ENCODE data around the gene GMPR2.
"Not testable (repeated sequence)": the region's sequence is repeated elsewhere in the genome, so short reads cannot be mapped to it uniquely, and the experiment has no call there.

Gene GMPR2

DNA sequence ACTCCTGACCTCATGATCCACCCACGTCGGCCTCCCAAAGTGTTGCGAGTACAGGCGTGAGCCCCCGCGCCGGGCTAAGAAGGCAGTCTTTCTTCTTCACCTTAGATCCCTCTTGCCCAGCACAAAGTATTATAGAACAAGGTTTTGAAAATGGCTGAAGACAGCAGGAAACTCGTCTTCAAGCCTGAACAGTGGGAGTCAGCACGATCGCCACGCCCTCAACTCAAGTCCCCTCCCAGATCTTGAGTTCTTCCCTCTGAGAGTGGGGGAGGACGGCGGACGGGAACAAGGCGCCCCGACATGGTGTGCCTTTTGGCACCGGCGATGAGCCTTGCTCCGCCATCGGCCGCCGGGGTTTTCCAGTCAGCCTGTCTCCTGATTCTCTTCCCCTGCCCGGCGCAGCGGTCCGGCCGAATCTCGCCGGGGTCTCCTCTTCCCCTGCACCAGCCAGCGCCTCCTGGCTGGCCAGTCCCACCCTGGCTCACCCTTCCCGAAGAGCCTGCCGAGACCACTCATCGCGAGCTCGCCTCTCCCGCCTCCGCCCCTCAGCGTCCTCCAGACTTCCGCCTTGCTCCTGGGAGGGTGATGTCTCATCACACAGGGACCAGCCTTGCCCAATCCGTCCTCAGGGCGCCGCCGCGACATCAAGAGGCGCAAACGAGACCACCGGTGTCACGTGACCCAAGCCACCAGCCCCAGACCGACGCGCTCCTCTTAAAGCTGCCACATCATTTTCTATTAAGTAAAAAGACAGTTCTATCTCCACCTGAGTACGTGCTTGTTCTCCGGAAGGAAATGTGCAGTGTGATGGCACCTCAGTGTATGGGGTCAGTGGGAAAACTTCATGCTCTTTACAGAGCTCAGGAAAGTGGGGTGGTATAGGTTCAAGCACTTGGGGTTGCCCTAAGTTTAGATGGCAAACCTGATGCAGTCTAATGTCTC, 19.5 kb upstream of the GMPR2 start, which contains the start of gene CHMP4A:
Gene CHMP4A (minus strand): TSS at position 565 of the 942 bp plus-strand sequence. CDS start 49 bp downstream, at position 516.
- FAIRE-seq, result peak; percentile 96
- TF ChIP-seq POU2F2 (IDR thresholded peaks at IDR 0.05; ENCODE audit: low read depth, low read length), result peak; percentile 72; the same call in 1 of the 2 replicates
- TF ChIP-seq POLR2AphosphoS5 (IDR thresholded peaks at IDR 0.05; ENCODE audit: low read depth, low read length), result peak; percentile 97
- TF ChIP-seq POLR2A (IDR thresholded peaks at IDR 0.05; ENCODE audit: low read depth, low read length), result peak; percentile 95
- TF ChIP-seq TAF1 (IDR thresholded peaks at IDR 0.05; ENCODE audit: low read depth, low read length), result peak; percentile 68
- TF ChIP-seq SPI1 (IDR thresholded peaks at IDR 0.05; ENCODE audit: low read depth, low read length), result 0 out of 2 replicates have a peak, but pooled peaks have one; percentile 33
- TF ChIP-seq PAX5 (IDR thresholded peaks at IDR 0.05; ENCODE audit: insufficient read depth, low read length, severe bottlenecking), result no peak

GRCh38 chr14:24213866-24214662, 18.7 kb upstream of the GMPR2 start:
- DNase-seq (ENCODE audit: insufficient read length, low spot score), result no peak
- no peak for FAIRE-seq
- TF ChIP-seq TAF1 (IDR thresholded peaks at IDR 0.05; ENCODE audit: low read depth, low read length), result no peak
- TF ChIP-seq POU2F2 (IDR thresholded peaks at IDR 0.05; ENCODE audit: low read depth, low read length), result no peak
- no peak for TF ChIP-seq POLR2A (IDR thresholded peaks at IDR 0.05; ENCODE audit: low read depth, low read length)
- TF ChIP-seq POLR2AphosphoS5 (IDR thresholded peaks at IDR 0.05; ENCODE audit: low read depth, low read length), result no peak
- TF ChIP-seq SPI1 (IDR thresholded peaks at IDR 0.05; ENCODE audit: low read depth, low read length), result no peak
- TF ChIP-seq PAX5 (IDR thresholded peaks at IDR 0.05; ENCODE audit: insufficient read depth, low read length, severe bottlenecking), result no peak

More for the DNA sequence above, 19.5 kb upstream of the GMPR2 start, which contains the start of gene CHMP4A:
- DNase-seq (ENCODE audit: insufficient read length, low spot score), result peak; percentile 89

DNA sequence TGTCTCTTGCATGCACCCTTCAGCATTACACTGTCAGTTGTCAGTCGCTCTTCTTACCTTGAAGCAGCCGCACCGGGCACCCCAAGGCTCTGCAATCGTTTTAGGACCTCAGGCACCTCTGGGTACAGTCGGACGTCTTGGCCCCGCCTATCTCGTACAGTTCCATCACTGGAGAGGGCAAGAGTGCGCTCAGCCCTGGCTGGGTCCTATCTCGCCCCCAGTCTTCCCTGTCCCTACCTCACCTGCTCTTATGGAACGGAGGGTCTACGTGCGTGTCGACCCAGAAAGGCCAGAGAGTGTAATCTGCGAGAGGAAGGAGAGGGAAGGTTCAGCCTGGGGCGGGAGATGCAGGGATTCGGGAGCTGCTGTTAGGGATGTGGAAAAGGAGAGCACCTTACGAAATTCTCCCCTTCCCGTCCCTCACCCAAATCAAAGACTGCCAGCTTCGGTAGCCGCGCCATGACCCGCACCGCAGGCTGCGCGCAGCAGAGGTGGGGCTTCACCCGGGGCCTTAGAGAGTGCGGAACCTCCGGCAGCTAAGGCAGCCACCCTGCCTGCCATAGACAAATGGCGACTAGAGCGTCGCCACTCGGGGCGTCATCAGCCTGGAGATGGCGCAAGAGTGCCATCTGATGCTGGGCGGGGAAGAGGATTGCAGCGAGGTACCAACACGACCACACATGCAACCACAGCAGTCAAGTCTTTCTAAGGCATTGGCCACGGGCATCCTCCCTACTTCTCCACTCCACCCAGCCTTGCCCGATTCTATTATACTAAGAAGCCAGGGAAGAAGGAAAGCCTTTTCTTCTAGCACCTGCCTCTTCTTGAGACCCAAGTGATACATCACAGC, 17.0 kb upstream of the GMPR2 start, which contains the start of gene MDP1:
Gene MDP1 (minus strand): TSS at position 572 of the 850 bp plus-strand sequence. CDS start 111 bp downstream, at position 461.
- no peak for TF ChIP-seq PAX5 (IDR thresholded peaks at IDR 0.05; ENCODE audit: insufficient read depth, low read length, severe bottlenecking)
- peak; percentile 42; the same call in 1 of the 2 replicates for TF ChIP-seq POU2F2 (IDR thresholded peaks at IDR 0.05; ENCODE audit: low read depth, low read length)
- TF ChIP-seq SPI1 (IDR thresholded peaks at IDR 0.05; ENCODE audit: low read depth, low read length), result peak; percentile 27; the same call in 1 of the 2 replicates
- peak; percentile 78 for TF ChIP-seq POLR2A (IDR thresholded peaks at IDR 0.05; ENCODE audit: low read depth, low read length)
- peak; percentile 82; the same call in 1 of the 2 replicates for TF ChIP-seq POLR2AphosphoS5 (IDR thresholded peaks at IDR 0.05; ENCODE audit: low read depth, low read length)
- TF ChIP-seq TAF1 (IDR thresholded peaks at IDR 0.05; ENCODE audit: low read depth, low read length), result peak; percentile 77
- FAIRE-seq (peak; percentile 97), DNase-seq (ENCODE audit: insufficient read length, low spot score) (peak; percentile 69)

GRCh38 chr14:24216345-24216699, 16.4 kb upstream of the GMPR2 start:
- no peak for TF ChIP-seq POLR2AphosphoS5 (IDR thresholded peaks at IDR 0.05; ENCODE audit: low read depth, low read length)
- TF ChIP-seq POLR2A (IDR thresholded peaks at IDR 0.05; ENCODE audit: low read depth, low read length), result no peak
- TF ChIP-seq SPI1 (IDR thresholded peaks at IDR 0.05; ENCODE audit: low read depth, low read length), result no peak
- TF ChIP-seq POU2F2 (IDR thresholded peaks at IDR 0.05; ENCODE audit: low read depth, low read length), result no peak
- TF ChIP-seq PAX5 (IDR thresholded peaks at IDR 0.05; ENCODE audit: insufficient read depth, low read length, severe bottlenecking), result no peak
- no peak for TF ChIP-seq TAF1 (IDR thresholded peaks at IDR 0.05; ENCODE audit: low read depth, low read length)
- FAIRE-seq, result no peak
- DNase-seq (ENCODE audit: insufficient read length, low spot score), result no peak

GRCh38 chr14:24216876-24217275, 15.9 kb upstream of the GMPR2 start:
- not testable (repeated sequence) for DNase-seq (ENCODE audit: insufficient read length, low spot score); FAIRE-seq

DNA sequence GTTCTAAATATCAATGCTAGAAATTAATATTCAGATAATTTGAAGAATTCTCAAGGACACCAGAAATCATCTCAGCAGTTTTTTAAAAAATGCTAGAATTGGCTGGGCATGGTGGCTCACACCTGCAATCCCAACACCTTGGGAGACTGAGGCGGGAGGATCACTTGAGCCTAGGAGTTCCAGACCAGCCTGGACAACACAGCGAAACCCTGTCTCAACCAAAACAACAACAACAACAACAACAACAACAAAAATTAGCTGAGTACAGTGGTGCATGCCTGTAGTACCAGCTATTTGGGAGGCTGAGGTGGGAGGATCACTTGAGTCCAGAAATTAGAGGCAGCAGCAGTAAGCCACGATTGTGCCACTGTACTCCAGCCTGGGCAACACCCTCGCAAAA, 13.6 kb upstream of the GMPR2 start:
- FAIRE-seq (no peak), DNase-seq (ENCODE audit: insufficient read length, low spot score) (no peak)
- TF ChIP-seq POLR2A (IDR thresholded peaks at IDR 0.05; ENCODE audit: low read depth, low read length), result no peak
- no peak for TF ChIP-seq POU2F2 (IDR thresholded peaks at IDR 0.05; ENCODE audit: low read depth, low read length)
- no peak for TF ChIP-seq TAF1 (IDR thresholded peaks at IDR 0.05; ENCODE audit: low read depth, low read length)
- no peak for TF ChIP-seq POLR2AphosphoS5 (IDR thresholded peaks at IDR 0.05; ENCODE audit: low read depth, low read length)
- no peak for TF ChIP-seq PAX5 (IDR thresholded peaks at IDR 0.05; ENCODE audit: insufficient read depth, low read length, severe bottlenecking)
- no peak for TF ChIP-seq SPI1 (IDR thresholded peaks at IDR 0.05; ENCODE audit: low read depth, low read length)

DNA sequence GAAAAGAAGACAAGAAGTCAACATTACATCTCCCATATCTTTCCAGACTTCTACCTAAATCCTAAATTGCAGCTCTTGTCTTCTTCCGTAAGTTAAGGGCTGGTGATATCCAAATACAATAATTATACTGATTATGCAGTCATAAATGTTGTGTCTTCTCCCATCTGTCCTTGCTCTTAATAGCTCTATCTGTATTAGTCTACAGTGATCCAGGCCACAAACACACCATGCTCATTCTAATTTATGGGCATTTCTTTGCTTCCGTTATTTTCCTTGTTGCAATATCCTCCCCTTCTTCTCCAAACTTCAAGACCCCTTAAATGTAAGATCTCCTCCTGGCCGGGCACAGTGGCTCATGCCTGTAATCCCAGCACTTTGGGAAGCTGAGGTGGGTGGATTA, 13.2 kb upstream of the GMPR2 start:
- DNase-seq (ENCODE audit: insufficient read length, low spot score) (no peak), FAIRE-seq (no peak)
- TF ChIP-seq POLR2AphosphoS5 (IDR thresholded peaks at IDR 0.05; ENCODE audit: low read depth, low read length) (no peak), TAF1 (IDR thresholded peaks at IDR 0.05; ENCODE audit: low read depth, low read length) (no peak), POU2F2 (IDR thresholded peaks at IDR 0.05; ENCODE audit: low read depth, low read length) (no peak), POLR2A (IDR thresholded peaks at IDR 0.05; ENCODE audit: low read depth, low read length) (no peak), PAX5 (IDR thresholded peaks at IDR 0.05; ENCODE audit: insufficient read depth, low read length, severe bottlenecking) (no peak), SPI1 (IDR thresholded peaks at IDR 0.05; ENCODE audit: low read depth, low read length) (no peak)

DNA sequence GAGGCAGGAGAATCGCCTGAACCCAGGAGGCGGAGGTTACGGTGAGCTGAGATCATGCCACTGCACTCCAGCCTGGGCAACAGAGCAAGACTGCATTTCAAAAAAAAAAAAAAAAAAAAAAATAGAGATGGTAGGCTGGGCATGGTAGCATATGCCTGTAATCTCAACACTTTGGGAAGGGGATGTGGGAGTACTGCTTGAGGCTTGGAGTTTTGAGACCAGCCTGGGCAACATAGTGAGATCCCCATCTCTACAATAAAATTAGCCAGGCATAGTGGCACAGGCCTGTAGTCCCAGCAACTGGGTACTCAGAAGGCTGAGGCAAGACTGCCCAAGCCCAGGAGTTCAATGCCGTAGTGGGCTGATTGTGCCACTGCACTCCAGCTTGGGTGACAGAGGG, 9.7 kb upstream of the GMPR2 start:
- FAIRE-seq; DNase-seq (ENCODE audit: insufficient read length, low spot score): not testable (repeated sequence)

All from GM12891 (cell line).